PC-9 (cell line): ENCODE data around the gene CCER1.

Source experiments
- EZH2 ChIP-seq: fragments of 200-600 bp; sonication (generic); IDR thresholded peaks from 2 replicates; pipeline ENCODE4 v1.8.0; 2017; ENCODE audit warnings: antibody characterized with exemption, low read depth
- TF ChIP-seq, protein P1 (sequence below): fragments of 200-600 bp; sonication (generic); conservative IDR thresholded peaks from 2 replicates; pipeline ENCODE4 v1.6.1; 2017; ENCODE audit warnings: mixed run types, antibody characterized with exemption, mild to moderate bottlenecking, moderate library complexity

DNA sequence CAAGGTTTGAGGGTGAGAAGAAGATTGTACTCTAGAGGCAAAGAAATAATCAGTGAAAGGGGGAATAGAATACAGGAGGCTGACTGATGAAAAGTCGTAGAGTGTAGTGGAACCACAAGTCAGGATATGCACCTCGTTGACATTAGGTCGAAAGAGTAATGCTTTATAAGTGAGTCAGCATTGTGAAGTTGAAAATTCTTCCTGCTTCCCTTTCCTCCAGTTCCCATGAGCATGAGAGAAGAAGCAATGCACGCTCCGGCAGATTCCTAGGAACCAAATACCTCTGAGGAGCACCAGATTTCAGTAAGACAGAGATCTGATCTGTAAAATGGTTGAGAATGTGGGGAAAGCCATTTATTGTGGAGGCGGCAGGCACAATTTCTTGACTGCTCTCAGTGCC lies 16.5 kb downstream of the CCER1 start:
- TF ChIP-seq, protein P1, sequence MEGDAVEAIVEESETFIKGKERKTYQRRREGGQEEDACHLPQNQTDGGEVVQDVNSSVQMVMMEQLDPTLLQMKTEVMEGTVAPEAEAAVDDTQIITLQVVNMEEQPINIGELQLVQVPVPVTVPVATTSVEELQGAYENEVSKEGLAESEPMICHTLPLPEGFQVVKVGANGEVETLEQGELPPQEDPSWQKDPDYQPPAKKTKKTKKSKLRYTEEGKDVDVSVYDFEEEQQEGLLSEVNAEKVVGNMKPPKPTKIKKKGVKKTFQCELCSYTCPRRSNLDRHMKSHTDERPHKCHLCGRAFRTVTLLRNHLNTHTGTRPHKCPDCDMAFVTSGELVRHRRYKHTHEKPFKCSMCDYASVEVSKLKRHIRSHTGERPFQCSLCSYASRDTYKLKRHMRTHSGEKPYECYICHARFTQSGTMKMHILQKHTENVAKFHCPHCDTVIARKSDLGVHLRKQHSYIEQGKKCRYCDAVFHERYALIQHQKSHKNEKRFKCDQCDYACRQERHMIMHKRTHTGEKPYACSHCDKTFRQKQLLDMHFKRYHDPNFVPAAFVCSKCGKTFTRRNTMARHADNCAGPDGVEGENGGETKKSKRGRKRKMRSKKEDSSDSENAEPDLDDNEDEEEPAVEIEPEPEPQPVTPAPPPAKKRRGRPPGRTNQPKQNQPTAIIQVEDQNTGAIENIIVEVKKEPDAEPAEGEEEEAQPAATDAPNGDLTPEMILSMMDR: no peak
- TF ChIP-seq EZH2: no peak
